ENCODE data around the gene NRAS. TPM values are rescaled to one million over a fixed set of nuclear protein-coding genes. Genes with fewer than 3 reads are reported as not detected.

Gene NRAS
- polyA plus RNA-seq, 1 of the 3 experiments (the other 2 are of a cell fraction) = 15.9 TPM

DNA sequence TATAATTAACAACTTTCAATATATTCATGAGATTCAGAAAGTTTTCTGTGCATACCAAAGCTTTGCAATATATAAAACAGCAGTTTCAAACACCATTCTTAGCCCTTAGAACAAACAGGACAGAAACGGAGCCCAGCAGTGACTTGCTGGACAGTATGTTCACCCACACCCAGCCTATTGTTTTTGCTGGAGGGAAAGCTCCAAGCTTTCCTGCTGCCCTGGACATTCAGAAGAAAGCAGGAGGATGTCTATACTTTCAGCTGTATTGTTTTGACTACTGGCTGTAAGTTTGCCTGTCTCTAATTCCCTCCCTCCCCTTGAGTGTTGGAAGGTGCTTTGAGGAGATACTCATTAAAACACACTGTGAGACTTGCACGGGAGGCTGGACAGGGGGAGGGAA, 56.3 kb downstream of the NRAS start:
- ChIA-PET POLR2A (no interaction called here), CTCF (interaction anchor here (1.4 to 1.9 kb wide), 2 partner anchors 9 to 313 kb away, joined by 4 read pairs; partner anchors contain the start of gene DENND2C)
- Histone ChIP-seq H3K27me3 (ENCODE audit: insufficient read depth) (peaks cover 32% of the 10 kb centered on the region; the same call in 1 of the 2 replicates), H3K4me2 (no peak overlapping the region), H3K9ac (no peak overlapping the region), H3K36me3 (replicated peaks in 1 of 2; ENCODE audit: control insufficient read depth in 1 of 2, insufficient read depth in 2 of 2, low read length in 1 of 2) (no peaks in the 10 kb centered on the region), H4K20me1 (ENCODE audit: insufficient read depth) (no peaks in the 10 kb centered on the region), H3K4me3 (ENCODE audit: low read depth in 2 of 2, low read length in 1 of 2) (no peak overlapping the region), H3K27ac (ENCODE audit: low read depth in 2 of 2, low read length in 1 of 2) (no peak overlapping the region), H3K9me2 (no peaks in the 10 kb centered on the region), H3K4me1 (ENCODE audit: control insufficient read depth in 1 of 2, insufficient read depth in 2 of 2, low read depth in 1 of 2, low read length in 1 of 2) (no peaks in the 10 kb centered on the region), H3K9me3 (no peaks in the 10 kb centered on the region), H2AFZ (ENCODE audit: low read depth) (no peak overlapping the region), H3F3A (replicated peaks; ENCODE audit: insufficient read depth) (peaks cover 4% of the 10 kb centered on the region), H3K79me2 (ENCODE audit: insufficient read depth) (no peaks in the 10 kb centered on the region)
- 0% methylated on average over 2 of the region's 2 CpGs for WGBS (ENCODE audit: low lambda C conversion rate)
- DNase-seq = no peak
- TF ChIP-seq JUND (IDR thresholded peaks at IDR 0.05) (no peak), EP300 (IDR thresholded peaks at IDR 0.05; ENCODE audit: borderline replicate concordance in 1 of 2, low read depth in 1 of 2, low read length in 1 of 2) (no peak), GABPA (IDR thresholded peaks at IDR 0.05; ENCODE audit: low read depth) (no peak), ELF1 (IDR thresholded peaks at IDR 0.05) (no peak), RCOR1 (IDR thresholded peaks at IDR 0.05; ENCODE audit: low read length) (no peak), SIN3A (IDR thresholded peaks at IDR 0.05; ENCODE audit: borderline replicate concordance, low read depth, low read length) (no peak), FOXM1 (IDR thresholded peaks at IDR 0.05; ENCODE audit: low read depth) (no peak), CHD2 (IDR thresholded peaks at IDR 0.05; ENCODE audit: low read length, partially characterized antibody) (no peak), NFIC (IDR thresholded peaks at IDR 0.05; ENCODE audit: borderline replicate concordance) (no peak)
- TF ChIP-seq, protein P1, sequence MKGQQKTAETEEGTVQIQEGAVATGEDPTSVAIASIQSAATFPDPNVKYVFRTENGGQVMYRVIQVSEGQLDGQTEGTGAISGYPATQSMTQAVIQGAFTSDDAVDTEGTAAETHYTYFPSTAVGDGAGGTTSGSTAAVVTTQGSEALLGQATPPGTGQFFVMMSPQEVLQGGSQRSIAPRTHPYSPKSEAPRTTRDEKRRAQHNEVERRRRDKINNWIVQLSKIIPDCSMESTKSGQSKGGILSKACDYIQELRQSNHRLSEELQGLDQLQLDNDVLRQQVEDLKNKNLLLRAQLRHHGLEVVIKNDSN (IDR thresholded peaks at IDR 0.05; ENCODE audit: borderline replicate concordance, low read depth) = no peak
- TF ChIP-seq, protein P2, sequence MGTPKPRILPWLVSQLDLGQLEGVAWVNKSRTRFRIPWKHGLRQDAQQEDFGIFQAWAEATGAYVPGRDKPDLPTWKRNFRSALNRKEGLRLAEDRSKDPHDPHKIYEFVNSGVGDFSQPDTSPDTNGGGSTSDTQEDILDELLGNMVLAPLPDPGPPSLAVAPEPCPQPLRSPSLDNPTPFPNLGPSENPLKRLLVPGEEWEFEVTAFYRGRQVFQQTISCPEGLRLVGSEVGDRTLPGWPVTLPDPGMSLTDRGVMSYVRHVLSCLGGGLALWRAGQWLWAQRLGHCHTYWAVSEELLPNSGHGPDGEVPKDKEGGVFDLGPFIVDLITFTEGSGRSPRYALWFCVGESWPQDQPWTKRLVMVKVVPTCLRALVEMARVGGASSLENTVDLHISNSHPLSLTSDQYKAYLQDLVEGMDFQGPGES (IDR thresholded peaks at IDR 0.05; ENCODE audit: low read depth, low read length) = no peak
- TF ChIP-seq, protein P3, sequence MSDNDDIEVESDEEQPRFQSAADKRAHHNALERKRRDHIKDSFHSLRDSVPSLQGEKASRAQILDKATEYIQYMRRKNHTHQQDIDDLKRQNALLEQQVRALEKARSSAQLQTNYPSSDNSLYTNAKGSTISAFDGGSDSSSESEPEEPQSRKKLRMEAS (IDR thresholded peaks at IDR 0.05; ENCODE audit: low read depth) = no peak

Small RNAs within 50 kb of the gene (small RNA-seq; reads per million reads assigned to genes)
- 0 reads per million in 7 experiments for gene RN7SL432P
- 0 reads per million in 7 experiments for gene RNY1P13

Other genes starting within 250 kb of the NRAS start
- gene TRIM33, start 205.6 kb downstream of the NRAS start, polyA plus RNA-seq (2012; rRNA removed) = 6.3 and 9.1 TPM in 2 replicates
- 16.1 and 19.6 TPM in 2 replicates for gene BCAS2, start 135.2 kb downstream of the NRAS start, polyA plus RNA-seq (2012; rRNA removed)
- 0.02 and 0.03 TPM in 2 replicates for gene DENND2C, start 46.7 kb downstream of the NRAS start, polyA plus RNA-seq (2012; rRNA removed)
- gene AMPD1, start 21.2 kb downstream of the NRAS start, polyA plus RNA-seq (2012; rRNA removed) = not detected in 2 replicates
- gene CSDE1, start 41.2 kb upstream of the NRAS start, polyA plus RNA-seq (2012; rRNA removed) = 151 and 249 TPM in 2 replicates
- 29.8 and 41.1 TPM in 2 replicates for gene SIKE1, start 63.9 kb upstream of the NRAS start, polyA plus RNA-seq (2012; rRNA removed)
- not detected in 2 replicates for gene SYCP1, start 138.1 kb upstream of the NRAS start, polyA plus RNA-seq (2012; rRNA removed)

All from SK-N-SH (cell line).